Esophagus mucosa (tissue), 1 donor: ENCODE results near the gene SMIM31. TPM values are rescaled to one million over a fixed set of nuclear protein-coding genes. Genes with fewer than 3 reads are reported as not detected.

Experiments used
- ATAC-seq: fragments of 200-7000 bp; cut with Tn5 transposase; one replicate; pipeline ENCODE4 v1.9.1; 2020
- total RNA-seq: library from RNA; stranded (reverse); gene quantifications from one replicate; pipeline ENCODE4 v1.2.4, GENCODE V29; 2023
- donor health status: DM: yes; HTN: yes; CAD: no.

Gene SMIM31
- not detected for total RNA-seq

- ATAC-seq = peak; percentile 32
These were observed at the start of gene SMIM31 for GRCh38 chr4:164753873-164754488. SMIM31 (plus strand) TSS chr4:164754131; CDS start chr4:164770444, 16,313 bp downstream.

GRCh38 chr4:164706675-164707074 is 47.3 kb upstream of the SMIM31 start:
- ATAC-seq = no peak

DNA sequence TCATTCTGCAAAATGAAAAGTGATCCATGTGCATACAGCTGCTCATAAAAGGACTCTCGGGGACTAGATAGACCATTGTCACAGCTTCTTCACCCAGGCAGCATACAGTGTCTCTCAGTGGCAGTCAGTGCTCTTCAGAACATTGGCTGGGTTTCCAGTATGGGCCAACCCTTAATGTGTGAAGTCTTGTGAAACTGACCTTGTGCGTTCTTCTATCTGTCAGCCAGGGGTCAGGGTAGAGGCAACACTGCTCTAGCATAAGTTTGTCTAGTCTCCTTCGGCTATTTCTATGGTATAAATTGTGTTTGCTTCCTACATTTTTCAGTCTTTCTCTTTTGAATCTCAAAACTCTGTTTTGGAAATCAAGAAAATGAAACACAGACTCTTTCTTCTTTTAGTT is 37.0 kb upstream of the SMIM31 start:
- no peak for ATAC-seq

DNA sequence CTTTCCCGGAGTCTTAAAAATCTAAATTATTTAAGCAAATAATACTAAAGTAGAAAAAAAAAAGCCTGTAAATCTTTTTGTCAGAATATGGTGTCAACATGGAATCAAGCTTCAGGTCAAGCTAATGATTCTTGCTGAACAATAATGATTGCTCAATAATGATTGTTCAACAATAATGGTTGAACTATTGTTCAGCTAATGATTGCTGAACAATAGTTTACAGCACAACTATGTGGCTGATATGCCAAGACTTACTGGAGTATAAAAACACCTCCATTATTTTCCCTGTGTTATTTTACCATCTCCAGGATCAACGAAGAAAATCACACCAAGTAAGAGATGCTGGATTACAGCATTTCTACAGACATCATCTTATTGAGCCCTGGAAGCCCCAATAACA is 35.1 kb upstream of the SMIM31 start:
- ATAC-seq = no peak

DNA sequence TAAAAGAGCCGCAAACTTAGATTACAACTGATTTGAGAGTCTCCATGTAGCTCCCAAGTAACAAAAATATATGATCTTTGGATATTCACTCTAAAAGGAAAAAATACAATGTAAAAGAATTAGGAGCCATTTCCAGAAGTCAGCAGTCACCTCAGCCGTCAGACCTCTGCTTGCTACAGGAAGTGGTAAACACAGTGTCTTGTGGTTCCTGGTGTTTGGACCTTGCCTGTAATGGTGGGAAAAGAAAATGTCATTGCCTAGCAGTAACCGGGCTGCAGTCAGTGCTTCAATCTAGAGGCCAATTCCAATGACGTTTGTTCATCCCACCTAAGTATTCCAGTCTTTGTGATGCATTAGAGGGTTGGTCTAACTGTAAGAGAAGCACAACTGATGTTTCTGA is 28.9 kb upstream of the SMIM31 start:
- no peak for ATAC-seq

- no peak for ATAC-seq
These were observed 23.1 kb upstream of the SMIM31 start for GRCh38 chr4:164730705-164731393.

DNA sequence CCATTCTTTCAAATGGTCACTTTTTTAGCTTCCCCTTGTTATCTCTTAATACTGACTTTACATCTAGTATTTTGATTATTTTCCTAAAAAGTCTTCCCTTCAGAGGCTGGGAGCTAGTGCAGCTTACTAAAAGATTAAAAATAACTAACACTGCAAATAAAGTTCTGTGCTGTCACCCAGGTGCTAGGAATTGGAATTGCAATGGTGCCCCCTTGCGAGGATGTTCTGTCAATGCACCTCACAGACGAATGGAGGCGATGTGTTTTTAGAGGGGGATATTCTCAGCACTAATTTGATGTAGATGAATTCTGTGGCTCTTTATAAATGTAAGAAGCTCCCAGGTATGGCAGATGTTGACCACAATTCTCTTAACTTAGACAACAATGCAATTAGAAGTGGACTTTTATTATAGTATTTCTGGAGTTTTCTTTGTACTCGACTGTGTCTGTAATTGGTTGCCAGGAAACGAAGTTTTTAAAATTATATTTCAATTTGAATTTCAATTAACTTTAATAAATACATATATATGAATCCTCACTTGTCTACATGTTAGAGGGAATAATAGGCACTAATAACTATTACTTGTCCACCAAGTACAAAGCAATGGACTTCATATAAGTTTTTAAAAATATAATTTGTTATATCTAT is 22.0 kb upstream of the SMIM31 start:
- ATAC-seq = no peak

DNA sequence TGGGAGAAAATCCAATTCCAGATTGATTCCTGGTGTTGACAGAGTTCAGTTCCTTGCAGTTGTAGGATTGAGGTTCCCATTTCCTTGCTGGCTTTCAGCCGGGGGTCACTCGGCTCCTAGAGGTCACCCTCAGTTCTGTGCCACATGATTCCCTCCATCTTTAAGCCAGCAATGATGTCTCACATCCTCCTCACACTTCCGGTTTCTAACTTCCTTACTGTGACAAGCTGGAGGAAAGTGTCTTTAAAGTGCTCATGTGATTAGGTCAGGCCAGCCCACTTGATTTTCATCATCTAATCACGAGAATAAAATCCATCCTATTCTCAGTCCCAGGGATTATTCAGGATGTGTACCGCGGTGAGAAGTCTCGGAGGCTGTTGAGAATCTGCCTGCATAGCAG is 19.4 kb upstream of the SMIM31 start:
- no peak for ATAC-seq

DNA sequence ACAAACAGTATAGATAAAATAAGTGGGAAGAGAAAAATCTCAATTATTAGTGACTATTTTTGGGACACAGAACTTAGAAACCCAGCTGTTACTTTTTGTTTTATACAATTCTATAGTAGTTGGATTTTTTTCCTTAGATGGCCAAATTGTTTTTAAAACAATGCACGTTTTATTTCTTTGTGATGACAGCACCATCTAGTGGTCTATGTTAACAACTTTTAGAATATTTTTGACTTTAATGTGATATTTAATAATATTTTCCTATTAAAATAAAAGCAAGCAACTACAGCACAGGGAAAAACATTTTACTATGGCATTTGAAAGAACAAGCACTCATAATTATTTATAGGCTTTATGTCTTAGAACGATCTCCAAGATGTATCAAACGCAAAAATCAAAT is 5.6 kb upstream of the SMIM31 start:
- ATAC-seq = no peak

DNA sequence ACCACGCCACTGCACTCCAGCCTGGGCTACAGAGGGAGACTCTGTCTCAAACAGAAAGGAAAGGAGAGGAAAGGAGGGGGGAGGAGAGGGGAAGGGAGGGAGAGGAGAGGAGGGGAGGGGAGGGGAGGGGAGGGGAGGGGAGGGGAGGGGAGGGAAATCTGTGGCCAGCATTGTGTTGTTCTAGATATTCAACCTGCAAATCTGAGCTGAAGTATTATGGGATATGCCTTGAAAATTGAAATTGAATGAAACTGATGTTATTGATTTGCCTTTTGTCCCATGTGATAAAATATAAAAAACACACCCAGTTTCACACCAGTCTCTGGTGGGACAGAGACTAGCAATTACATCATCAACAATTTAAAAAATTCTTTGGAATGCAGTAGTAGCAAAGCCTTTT is 1.5 kb downstream of the SMIM31 start:
- no peak for ATAC-seq

GRCh38 chr4:164756686-164757085 is 2.8 kb downstream of the SMIM31 start:
- no peak for ATAC-seq

DNA sequence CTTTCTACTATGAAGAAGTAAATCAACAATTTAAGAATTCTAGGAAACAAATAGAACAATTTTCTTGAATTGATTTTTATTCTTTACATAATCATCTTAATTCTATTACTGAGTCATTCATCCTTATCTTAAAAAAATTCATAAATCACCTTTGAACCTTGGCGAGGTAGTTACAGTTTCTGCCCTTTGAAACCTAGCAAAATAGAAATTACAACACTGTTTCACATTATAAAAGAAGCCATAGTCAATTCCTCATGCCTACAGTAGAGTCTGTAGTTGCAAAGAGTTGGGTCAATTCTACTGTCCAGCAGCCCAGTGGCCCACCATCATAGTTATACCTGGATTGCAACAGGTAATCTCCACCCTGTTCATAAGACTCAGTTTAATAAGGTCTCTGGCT is 7.3 kb downstream of the SMIM31 start:
- no peak for ATAC-seq

DNA sequence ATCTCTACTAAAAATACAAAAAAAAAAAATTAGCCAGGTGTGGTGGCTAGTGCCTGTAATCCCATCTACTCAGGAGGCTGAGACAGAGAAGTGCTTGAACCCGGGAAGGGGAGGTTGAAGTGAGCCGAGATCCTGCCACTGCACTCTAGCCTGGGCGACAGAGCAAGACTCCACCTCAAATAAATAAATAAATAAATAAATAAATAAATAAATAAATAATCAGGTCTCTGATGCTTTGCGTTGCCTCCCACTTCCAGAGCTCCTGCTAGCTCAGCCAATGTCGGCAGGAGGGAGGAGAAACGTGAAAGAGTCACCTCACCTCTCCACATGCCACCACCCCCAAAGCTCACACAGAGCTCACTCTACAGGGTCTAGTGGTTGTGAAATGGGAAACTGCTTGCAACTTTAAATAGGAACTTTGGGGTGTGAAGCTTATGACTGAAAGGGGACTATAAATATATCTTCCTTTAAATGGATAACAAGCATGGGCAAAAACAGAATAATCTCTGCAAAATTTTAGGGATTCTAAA is 7.9 kb downstream of the SMIM31 start:
- no peak for ATAC-seq

- ATAC-seq = no peak
These were observed 11.2 kb downstream of the SMIM31 start for GRCh38 chr4:164765096-164765495.

DNA sequence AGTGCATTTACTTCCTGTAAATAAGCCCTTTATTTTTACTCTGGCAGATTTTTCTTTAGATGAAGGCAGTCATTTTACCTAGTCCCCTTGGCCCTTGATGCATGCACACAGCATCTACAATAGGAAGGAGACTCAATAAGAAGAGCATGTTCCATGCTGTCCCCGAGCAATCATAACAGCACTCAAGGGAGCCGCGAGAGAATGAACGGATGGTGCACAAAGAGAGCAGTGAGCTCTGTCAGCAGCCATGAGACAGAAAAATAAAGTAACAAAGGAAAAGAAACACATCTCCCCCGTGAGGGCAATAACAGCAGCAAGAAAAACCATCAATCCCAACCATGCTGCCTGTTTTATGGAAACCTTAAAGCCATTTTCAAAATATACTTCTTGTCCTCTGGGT is 11.9 kb downstream of the SMIM31 start:
- ATAC-seq = no peak

DNA sequence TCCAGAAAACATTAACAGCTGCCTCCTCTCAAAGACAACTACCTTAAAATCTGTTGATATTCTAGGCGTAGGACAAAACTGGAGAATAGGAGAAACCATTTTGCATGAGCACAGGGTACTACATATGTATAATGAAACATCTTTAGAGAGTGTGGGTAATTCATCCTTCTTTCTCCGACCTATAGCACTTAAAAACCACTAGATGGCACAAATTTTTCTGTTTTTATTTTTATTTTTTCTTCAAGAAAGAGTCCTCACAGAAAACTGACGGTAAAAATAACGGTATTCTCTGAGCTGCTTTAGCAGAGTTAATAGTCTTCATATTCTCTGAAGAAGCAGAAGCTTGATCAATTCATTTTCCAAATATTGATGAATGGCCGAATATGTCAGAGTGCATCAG is 14.6 kb downstream of the SMIM31 start:
- ATAC-seq = no peak

DNA sequence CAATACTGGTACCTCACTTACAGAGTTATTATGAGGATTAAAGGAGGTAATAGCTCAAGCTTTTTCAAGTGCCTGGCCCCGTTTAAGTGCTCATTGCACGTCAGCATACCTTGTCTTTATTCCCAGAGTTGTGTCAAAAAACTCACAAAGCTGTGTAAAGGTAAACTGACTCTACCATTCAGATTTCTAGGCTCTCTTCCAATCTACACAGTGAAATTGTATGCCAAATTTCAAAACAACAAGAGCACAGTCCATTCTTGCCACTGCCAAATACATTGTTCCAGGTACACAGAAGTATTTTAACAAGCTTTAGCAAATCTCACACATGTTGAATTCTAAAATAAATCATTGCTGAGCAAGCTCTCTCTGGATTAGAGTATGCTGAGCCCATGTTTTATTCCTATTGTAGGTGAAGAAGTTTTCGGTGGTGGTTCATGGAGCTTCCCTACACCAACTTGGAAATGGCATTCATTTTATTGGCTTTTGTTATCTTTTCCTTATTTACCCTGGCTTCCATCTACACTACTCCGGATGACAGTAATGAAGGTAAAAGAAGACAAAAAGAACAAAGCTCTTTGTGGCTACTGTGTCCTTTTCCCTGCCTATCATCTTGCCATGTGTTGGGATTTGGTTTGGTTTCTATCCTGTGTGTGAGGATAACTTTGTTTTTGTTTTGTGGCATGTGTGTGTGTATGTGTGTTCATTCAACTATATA is 16.2 kb downstream of the SMIM31 start:
- no peak for ATAC-seq

- no peak for ATAC-seq
These were observed 17.2 kb downstream of the SMIM31 start for GRCh38 chr4:164771088-164771487.

DNA sequence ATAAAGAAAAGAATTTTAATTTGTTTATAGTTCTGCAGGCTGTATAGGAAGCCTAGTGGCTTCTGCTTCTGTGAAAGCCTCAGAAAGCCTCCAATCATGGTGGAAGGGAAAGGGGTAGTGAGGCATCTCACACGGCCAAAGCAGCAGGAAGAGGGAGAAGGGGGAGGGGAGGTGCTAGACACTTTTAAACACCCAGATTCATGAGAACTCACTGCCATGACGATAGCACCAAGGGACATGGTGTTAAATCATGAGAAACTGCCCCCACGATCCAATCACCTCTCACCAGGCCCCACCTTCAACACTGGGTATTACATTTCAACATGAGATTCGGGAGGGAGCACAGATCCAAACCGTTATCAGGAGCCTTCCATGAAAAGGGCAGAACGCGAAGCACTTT is 18.1 kb downstream of the SMIM31 start:
- ATAC-seq = no peak

GRCh38 chr4:164779080-164779479 is 25.1 kb downstream of the SMIM31 start:
- ATAC-seq = no peak

- ATAC-seq = no peak
These were observed 25.9 kb downstream of the SMIM31 start for GRCh38 chr4:164779811-164780216.

- ATAC-seq = no peak
These were observed 26.9 kb downstream of the SMIM31 start for GRCh38 chr4:164780839-164781238.

GRCh38 chr4:164783976-164784375 is 30.0 kb downstream of the SMIM31 start:
- no peak for ATAC-seq
